WERI-Rb-1 (cell line): ENCODE data around the gene OR10G3.

Source experiments
- DNase-seq: peaks from one replicate; pipeline ENCODE4 v3.0.0-alpha.2; 2020
- H3K27ac ChIP-seq: fragments of 250-450 bp; sonication (Bioruptor Pico); 2 replicates; pipeline ENCODE4 v1.5.1; 2020; ENCODE audit warnings: mild to moderate bottlenecking, moderate library complexity
- H3K27me3 ChIP-seq: fragments of 250-450 bp; sonication (Bioruptor Pico); 2 replicates; pipeline ENCODE4 v1.5.1; 2021; ENCODE audit warnings: mild to moderate bottlenecking, low read depth, moderate library complexity; ENCODE audit not compliant: insufficient read depth, severe bottlenecking
- H3K36me3 ChIP-seq: fragments of 250-450 bp; sonication (Bioruptor Pico); 2 replicates; pipeline ENCODE4 v1.5.1; 2020; ENCODE audit warnings: mild to moderate bottlenecking, moderate library complexity
- H3K4me3 ChIP-seq: 2 replicates; pipeline ENCODE4 v1.5.1; 2011; ENCODE audit warnings: low read depth, mild to moderate bottlenecking, control low read depth, low read length
- H3K9me3 ChIP-seq: fragments of 250-450 bp; sonication (Bioruptor Pico); 2 replicates; pipeline ENCODE4 v1.5.1; 2021; ENCODE audit warnings: mild to moderate bottlenecking, moderate library complexity; ENCODE audit not compliant: severe bottlenecking
- TF ChIP-seq, protein P1 (sequence below): IDR thresholded peaks from 2 replicates; pipeline ENCODE4 v1.5.1; 2011; ENCODE audit warnings: low read depth, mild to moderate bottlenecking, control low read depth, inconsistent platforms, low read length

Gene OR10G3

DNA sequence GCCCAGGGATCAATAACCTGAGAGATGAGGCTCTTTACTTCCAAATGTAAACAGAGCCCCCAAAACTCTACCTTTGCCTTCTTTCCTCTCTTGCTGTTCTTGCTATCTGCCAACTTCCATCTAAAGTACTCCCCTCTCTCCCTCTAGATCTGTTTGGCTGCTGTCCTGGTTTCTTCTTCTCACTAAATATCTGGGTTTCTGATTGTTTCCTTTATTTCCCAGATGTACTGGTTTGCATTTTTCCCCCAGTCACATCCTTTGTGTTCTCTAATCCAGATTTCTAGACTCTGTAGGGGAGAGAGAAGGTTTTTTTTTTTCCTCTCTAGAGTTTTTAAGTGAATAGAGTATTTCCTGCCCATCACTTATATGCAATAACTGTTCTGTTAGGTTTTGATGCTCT lies 46.6 kb downstream of the OR10G3 start:
- Histone ChIP-seq H3K9me3 (no peaks in the 10 kb centered on the region), H3K27ac (no peak overlapping the region), H3K4me3 (no peak overlapping the region), H3K27me3 (no peaks in the 10 kb centered on the region), H3K36me3 (no peaks in the 10 kb centered on the region)
- TF ChIP-seq, protein P1, sequence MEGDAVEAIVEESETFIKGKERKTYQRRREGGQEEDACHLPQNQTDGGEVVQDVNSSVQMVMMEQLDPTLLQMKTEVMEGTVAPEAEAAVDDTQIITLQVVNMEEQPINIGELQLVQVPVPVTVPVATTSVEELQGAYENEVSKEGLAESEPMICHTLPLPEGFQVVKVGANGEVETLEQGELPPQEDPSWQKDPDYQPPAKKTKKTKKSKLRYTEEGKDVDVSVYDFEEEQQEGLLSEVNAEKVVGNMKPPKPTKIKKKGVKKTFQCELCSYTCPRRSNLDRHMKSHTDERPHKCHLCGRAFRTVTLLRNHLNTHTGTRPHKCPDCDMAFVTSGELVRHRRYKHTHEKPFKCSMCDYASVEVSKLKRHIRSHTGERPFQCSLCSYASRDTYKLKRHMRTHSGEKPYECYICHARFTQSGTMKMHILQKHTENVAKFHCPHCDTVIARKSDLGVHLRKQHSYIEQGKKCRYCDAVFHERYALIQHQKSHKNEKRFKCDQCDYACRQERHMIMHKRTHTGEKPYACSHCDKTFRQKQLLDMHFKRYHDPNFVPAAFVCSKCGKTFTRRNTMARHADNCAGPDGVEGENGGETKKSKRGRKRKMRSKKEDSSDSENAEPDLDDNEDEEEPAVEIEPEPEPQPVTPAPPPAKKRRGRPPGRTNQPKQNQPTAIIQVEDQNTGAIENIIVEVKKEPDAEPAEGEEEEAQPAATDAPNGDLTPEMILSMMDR, result no peak
- DNase-seq, result no peak

DNA sequence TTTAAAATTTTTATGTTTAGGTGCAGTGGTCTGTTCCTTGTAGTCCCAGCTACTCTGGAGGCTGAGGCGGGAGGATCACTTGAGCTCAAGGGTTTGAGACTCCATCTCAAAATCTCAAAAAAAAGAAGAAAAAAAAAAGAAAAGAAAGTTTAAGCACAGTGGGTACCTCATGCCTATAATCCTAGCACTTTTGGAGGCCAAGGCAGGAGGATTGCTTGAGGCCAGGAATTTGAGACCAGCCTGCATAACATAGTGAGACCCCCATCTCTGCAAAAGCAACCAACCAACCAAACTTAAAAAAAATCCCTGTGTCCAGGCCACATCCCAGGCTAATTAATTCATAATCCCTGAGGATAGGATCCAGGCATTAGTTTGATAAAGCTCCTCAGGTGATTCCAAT lies 50.4 kb downstream of the OR10G3 start:
- Histone ChIP-seq H3K27ac (no peak overlapping the region), H3K9me3 (no peaks in the 10 kb centered on the region), H3K27me3 (no peaks in the 10 kb centered on the region), H3K4me3 (no peak overlapping the region), H3K36me3 (peaks cover 7% of the 10 kb centered on the region)
- TF ChIP-seq, protein P1, result no peak
- DNase-seq, result no peak

DNA sequence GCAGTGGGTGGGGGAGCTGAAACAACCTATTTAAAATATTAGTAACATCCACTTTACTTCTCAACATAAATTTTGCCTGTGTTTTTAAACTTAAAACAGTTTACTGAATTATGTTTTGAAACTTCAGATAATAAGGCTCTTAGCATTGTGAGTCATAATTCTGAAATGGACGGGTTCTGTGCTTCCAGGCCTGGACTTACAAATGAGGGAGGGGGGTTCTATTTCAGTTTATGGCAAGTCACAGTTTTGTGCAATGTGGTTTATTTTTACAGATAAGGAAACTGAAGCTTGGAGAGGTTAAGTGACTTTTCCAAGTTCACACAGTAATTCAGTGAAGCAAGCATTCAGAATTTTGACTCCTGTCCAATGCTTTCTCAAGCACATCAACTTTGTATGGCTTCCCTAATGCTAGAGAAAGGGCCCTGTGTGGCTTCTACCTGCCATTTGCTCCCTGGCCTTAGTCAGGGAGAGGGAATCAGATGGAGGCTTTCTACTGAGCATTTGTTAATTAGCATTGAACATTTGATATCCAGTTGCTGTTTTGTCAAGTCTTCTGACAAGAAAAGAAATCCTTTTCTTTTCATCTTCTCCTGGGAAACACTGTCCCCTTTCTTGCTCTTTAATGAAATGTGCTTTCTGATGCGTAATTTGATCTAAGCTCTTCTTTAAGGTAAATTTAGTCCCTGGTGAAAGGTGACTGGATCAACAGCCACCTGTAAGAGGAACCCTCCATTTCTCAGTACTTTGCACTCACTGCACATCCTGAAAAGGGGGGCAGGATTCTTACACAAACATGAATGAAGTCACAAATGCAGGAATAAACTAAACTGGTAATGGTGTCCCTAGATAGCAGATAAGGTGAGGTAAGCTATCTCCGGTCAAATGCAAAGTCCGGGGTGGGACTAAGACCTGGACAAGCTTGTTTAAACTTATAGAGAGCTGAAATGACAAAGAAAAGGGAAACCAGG lies 51.2 kb downstream of the OR10G3 start:
- H3K36me3 ChIP-seq, result peaks cover 16% of the 10 kb centered on the region
- H3K27me3 ChIP-seq, result no peaks in the 10 kb centered on the region
- DNase-seq, result no peak
- no peak overlapping the region for H3K4me3 ChIP-seq
- peak overlapping the region; percentile 13 for H3K27ac ChIP-seq
- H3K9me3 ChIP-seq, result no peaks in the 10 kb centered on the region
- TF ChIP-seq, protein P1, result no peak

DNA sequence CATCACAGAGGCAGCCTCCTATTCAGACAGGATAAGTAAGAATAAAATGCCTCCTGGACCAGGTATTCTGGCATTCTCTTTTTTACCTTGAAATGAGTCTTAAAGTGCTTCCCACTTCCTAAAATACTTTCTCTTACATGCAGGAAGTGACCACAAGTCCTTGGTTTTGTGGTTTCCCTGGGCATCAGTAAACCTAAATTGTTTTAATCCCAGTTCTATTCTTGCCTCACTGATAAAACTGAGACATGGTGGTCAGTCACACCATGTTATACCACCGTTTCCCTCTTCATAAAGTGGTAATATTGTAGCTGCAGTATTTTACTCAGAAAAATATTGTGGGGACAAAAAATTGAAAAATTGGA lies 52.6 kb downstream of the OR10G3 start:
- DNase-seq, result no peak
- Histone ChIP-seq H3K4me3 (peak overlapping the region; percentile 83), H3K27ac (peak overlapping the region; percentile 97), H3K36me3 (peaks cover 29% of the 10 kb centered on the region), H3K27me3 (no peaks in the 10 kb centered on the region), H3K9me3 (no peaks in the 10 kb centered on the region)
- TF ChIP-seq, protein P1, result no peak

DNA sequence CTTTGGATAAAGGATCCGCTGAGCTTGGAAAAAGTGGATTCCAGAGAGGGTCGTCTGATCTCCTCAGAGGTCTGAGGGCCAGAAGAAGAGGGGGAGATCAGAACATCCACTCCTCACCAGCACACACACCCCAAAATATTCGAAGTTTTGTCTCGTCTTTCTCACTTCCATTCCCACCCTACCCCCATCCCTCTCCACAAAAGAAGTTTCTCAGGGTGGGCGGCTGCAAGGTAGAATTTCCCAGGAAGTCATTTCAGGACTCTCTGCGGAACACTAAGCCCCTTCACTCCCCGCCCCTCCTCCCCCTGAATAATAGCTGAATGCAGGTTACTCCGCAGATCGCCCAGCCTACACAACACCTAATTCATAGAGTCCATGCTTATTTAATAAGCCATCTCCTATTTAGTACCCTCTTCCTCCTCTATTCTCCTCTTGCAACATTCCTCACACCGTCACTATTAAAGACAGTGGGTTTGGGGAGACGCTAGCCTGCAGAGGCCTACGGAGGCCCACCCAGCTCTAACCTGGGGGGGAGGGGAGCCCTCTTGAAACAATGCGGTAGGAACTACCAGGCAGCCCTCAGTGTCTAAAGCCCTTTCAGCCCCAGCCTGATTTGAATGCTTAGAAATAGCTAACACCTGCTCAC lies 53.1 kb downstream of the OR10G3 start:
- no peaks in the 10 kb centered on the region for H3K27me3 ChIP-seq
- peak overlapping the region; percentile 83 for H3K4me3 ChIP-seq
- no peaks in the 10 kb centered on the region for H3K9me3 ChIP-seq
- peak overlapping the region; percentile 97 for H3K27ac ChIP-seq
- DNase-seq, result peak; percentile 71
- TF ChIP-seq, protein P1, result no peak
- H3K36me3 ChIP-seq, result peaks cover 35% of the 10 kb centered on the region
